Measurements from ENCODE around the gene INTS12. TPM values are rescaled to one million over a fixed set of nuclear protein-coding genes. Genes with fewer than 3 reads are reported as not detected.

The INTS12 gene
- total RNA-seq, 1 donor from 2014 or later = 17.2 TPM

GRCh38 chr4:105633241-105633640 is 75.2 kb downstream of the INTS12 start:
- Mint-ChIP-seq H3K9me3 (no peaks in the 10 kb centered on the region), H3K27me3 (ENCODE audit: insufficient read depth, low read depth) (peaks cover 3% of the 10 kb centered on the region), H3K27ac (no peak overlapping the region), H3K4me1 (peaks cover 31% of the 10 kb centered on the region), H3K4me3 (no peak overlapping the region), H3K36me3 (no peaks in the 10 kb centered on the region)
- no peak for DNase-seq (ENCODE audit: low spot score)
- Histone ChIP-seq H3K27ac (no peak overlapping the region), H3K4me1 (peaks cover 9% of the 10 kb centered on the region), H4K20me1 (ENCODE audit: low read depth) (no peaks in the 10 kb centered on the region), H3K79me2 (ENCODE audit: low read depth) (no peaks in the 10 kb centered on the region), H3K9ac (no peak overlapping the region), H3F3A (ENCODE audit: low read depth) (peaks cover 6% of the 10 kb centered on the region), H3K9me3 (ENCODE audit: low read depth) (no peaks in the 10 kb centered on the region), H3K36me3 (no peaks in the 10 kb centered on the region), H3K4me2 (no peak overlapping the region), H3K4me3 (no peak overlapping the region), H2AFZ (replicated peaks) (no peak overlapping the region), H3K27me3 (no peaks in the 10 kb centered on the region)
- TF ChIP-seq CTCF (IDR thresholded peaks at IDR 0.05) = no peak

Other genes with a start within 250 kb of the INTS12 start
- 178 and 237 TPM in 2 replicates for gene PPA2, start 234.6 kb downstream of the INTS12 start, total RNA-seq (ENCODE audit: low replicate concordance)
- 0.28 and 0.37 TPM in 2 replicates for gene ARHGEF38, start 156.1 kb downstream of the INTS12 start, total RNA-seq (ENCODE audit: low replicate concordance)
- 63.1 and 65.3 TPM in 2 replicates for gene GSTCD, start 95 bp upstream of the INTS12 start, total RNA-seq (ENCODE audit: low replicate concordance)
- 0.22 TPM in 1 of 2 replicates, not detected in the other for gene NPNT, start 186.8 kb upstream of the INTS12 start, total RNA-seq (ENCODE audit: low replicate concordance)

Measured in neural progenitor cell (in vitro differentiated cells).